Thyroid gland (tissue), 4 donors: ENCODE data around the gene MEP1B.

ENCODE experiments used
- POLR2A ChIP-seq, 2 donors: fragments of 450-650 bp; IDR thresholded peaks; one replicate each; pipeline ENCODE4 v1.6.1; 2017; ENCODE audit warnings: antibody characterized with exemption in 2 of 2, mild to moderate bottlenecking in 2 of 2, moderate library complexity in 1 of 2
- TF ChIP-seq, protein P1 (sequence below), 6 experiments: fragments of 200-600 bp in 3 of 6; fragments of 450-650 bp in 3 of 6; sonication (generic) in 3 of 6; IDR thresholded peaks; one replicate each; pipeline ENCODE4 v1.5.1; 2016 to 2019; ENCODE audit warnings: antibody characterized with exemption in 6 of 6, mild to moderate bottlenecking in 2 of 6, inconsistent platforms in 1 of 6, moderate library complexity in 1 of 6

DNA sequence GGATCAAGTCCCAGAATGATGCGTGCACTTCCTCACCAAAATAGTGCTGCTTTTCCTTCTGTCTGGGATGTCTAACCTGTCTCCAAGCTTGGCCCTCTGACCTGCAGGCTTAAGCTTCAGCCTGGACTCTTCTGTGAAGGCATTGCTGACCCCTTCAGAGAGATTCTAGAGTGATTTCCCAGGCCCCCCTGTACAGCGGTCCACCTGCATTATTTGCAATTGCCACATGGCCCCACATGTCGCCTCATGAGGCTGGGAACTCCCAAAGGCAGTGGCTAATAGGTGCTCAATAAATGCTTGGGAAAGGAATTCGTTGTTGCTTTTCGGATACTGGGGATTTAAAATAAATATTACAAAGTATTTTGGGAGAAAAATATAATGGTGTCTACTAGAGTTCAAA, 32.3 kb upstream of the MEP1B start:
- TF ChIP-seq, protein P1, sequence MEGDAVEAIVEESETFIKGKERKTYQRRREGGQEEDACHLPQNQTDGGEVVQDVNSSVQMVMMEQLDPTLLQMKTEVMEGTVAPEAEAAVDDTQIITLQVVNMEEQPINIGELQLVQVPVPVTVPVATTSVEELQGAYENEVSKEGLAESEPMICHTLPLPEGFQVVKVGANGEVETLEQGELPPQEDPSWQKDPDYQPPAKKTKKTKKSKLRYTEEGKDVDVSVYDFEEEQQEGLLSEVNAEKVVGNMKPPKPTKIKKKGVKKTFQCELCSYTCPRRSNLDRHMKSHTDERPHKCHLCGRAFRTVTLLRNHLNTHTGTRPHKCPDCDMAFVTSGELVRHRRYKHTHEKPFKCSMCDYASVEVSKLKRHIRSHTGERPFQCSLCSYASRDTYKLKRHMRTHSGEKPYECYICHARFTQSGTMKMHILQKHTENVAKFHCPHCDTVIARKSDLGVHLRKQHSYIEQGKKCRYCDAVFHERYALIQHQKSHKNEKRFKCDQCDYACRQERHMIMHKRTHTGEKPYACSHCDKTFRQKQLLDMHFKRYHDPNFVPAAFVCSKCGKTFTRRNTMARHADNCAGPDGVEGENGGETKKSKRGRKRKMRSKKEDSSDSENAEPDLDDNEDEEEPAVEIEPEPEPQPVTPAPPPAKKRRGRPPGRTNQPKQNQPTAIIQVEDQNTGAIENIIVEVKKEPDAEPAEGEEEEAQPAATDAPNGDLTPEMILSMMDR (IDR thresholded peaks at IDR 0.05), result no peak
- no peak for TF ChIP-seq POLR2A (IDR thresholded peaks at IDR 0.05)
